Hypothalamus (tissue), 51 donors: ENCODE measurements around the gene POLR3K.
A peak's percentile ranks its signal among the peaks of the same experiment; 100 is the strongest.

ENCODE experiments used
- DNase-seq, 51 donors: peaks; one replicate each; lab custom pipeline; 2025; lab: John Stamatoyannopoulos, UW

The POLR3K gene

GRCh38 chr16:53346-54236 lies at the start of gene POLR3K, which contains the start of gene SNRNP25:
TSS of gene POLR3K (minus strand) at chr16:53608. CDS start at chr16:53586, 22 bp downstream.
TSS of gene SNRNP25 (plus strand) at chr16:53828. CDS start at chr16:54017, 189 bp downstream.
- DNase-seq, result peak; percentile 80 to 99 (median 97)

GRCh38 chr16:102060-102855 lies 48.9 kb upstream of the POLR3K start:
- DNase-seq, result peak in 32 of 51 donors; percentile 5 to 87 (median 55)

- no peak for DNase-seq
These were observed 48.2 kb upstream of the POLR3K start for GRCh38 chr16:101586-101985.

- DNase-seq, result no peak
These were observed 47.6 kb upstream of the POLR3K start for GRCh38 chr16:100989-101388.

GRCh38 chr16:97822-98221 lies 44.4 kb upstream of the POLR3K start:
- DNase-seq, result no peak

GRCh38 chr16:96935-97381 lies 43.5 kb upstream of the POLR3K start:
- peak in 50 of 51 donors; percentile 23 to 89 (median 74) for DNase-seq

GRCh38 chr16:94918-95265 lies 41.5 kb upstream of the POLR3K start:
- DNase-seq, result no peak

GRCh38 chr16:92431-93339 lies 39.3 kb upstream of the POLR3K start:
- no peak for DNase-seq

GRCh38 chr16:91484-91883 lies 38.1 kb upstream of the POLR3K start:
- DNase-seq, result peak in 35 of 51 donors; percentile 27 to 87 (median 61)

GRCh38 chr16:89391-90302 lies 36.2 kb upstream of the POLR3K start:
- no peak for DNase-seq

GRCh38 chr16:88613-89012 lies 35.2 kb upstream of the POLR3K start:
- DNase-seq, result no peak

GRCh38 chr16:86483-86952 lies 33.1 kb upstream of the POLR3K start:
- DNase-seq, result peak in 1 of 51 donors; percentile 66

GRCh38 chr16:85865-86264 lies 32.5 kb upstream of the POLR3K start:
- no peak for DNase-seq

- no peak for DNase-seq
These were observed 32.0 kb upstream of the POLR3K start for GRCh38 chr16:85407-85782.

GRCh38 chr16:84718-85406 lies 31.5 kb upstream of the POLR3K start:
- DNase-seq, result peak in 8 of 51 donors; percentile 10 to 63 (median 24)

GRCh38 chr16:83781-84615 lies 30.6 kb upstream of the POLR3K start:
- DNase-seq, result peak in 1 of 51 donors; percentile 46

- DNase-seq, result no peak
These were observed 29.7 kb upstream of the POLR3K start for GRCh38 chr16:83060-83603.
